K562 (cell line): ENCODE data around the gene DCTN2. TPM values are rescaled to one million over a fixed set of nuclear protein-coding genes. Genes with fewer than 3 reads are reported as not detected.

ENCODE experiments used
- CHD1 ChIP-seq: fragments of 200-600 bp; sonication (generic); IDR thresholded peaks from one replicate; pipeline ENCODE4 v1.6.1; 2012; ENCODE audit warnings: mild to moderate bottlenecking, moderate library complexity, low read length, inconsistent platforms
- ELK3 ChIP-seq: fragments of 450-650 bp; formaldehyde crosslinking; IDR thresholded peaks from 2 replicates; pipeline ENCODE4 v1.4.0; 2020; ENCODE audit warnings: mild to moderate bottlenecking
- FOXM1 ChIP-seq, 2 experiments: fragments of 450-650 bp in 1 of 2; sonication (generic) in 1 of 2; formaldehyde crosslinking in 1 of 2; IDR thresholded peaks; 2 replicates each; pipeline versions ENCODE4 v1.6.1 to v1.9.0; 2017 to 2022; ENCODE audit warnings: low read depth in 2 of 2, mild to moderate bottlenecking in 2 of 2, missing genetic modification reagents in 1 of 2, moderate library complexity in 1 of 2
- FOXO4 ChIP-seq: fragments of 450-650 bp; formaldehyde crosslinking; IDR thresholded peaks from 2 replicates; pipeline ENCODE4 v1.4.0; 2020; ENCODE audit warnings: mild to moderate bottlenecking, moderate library complexity
- PHTF2 ChIP-seq: fragments of 250-450 bp; sonication (Bioruptor Pico); IDR thresholded peaks from 2 replicates; pipeline ENCODE4 v1.5.0; 2021; ENCODE audit warnings: mild to moderate bottlenecking
- RAD51 ChIP-seq: fragments of 450-650 bp; IDR thresholded peaks from 2 replicates; pipeline ENCODE4 v1.7.1; 2016; ENCODE audit warnings: low read depth, mild to moderate bottlenecking, borderline replicate concordance
- SMARCC2 ChIP-seq: fragments of 450-650 bp; IDR thresholded peaks from 2 replicates; pipeline ENCODE4 v1.6.1; 2017; ENCODE audit warnings: antibody characterized with exemption, moderate library complexity, mild to moderate bottlenecking, low read depth
- polyA plus RNA-seq, 8 experiments: library from polyadenylated mRNA; depleted of rRNA in 4 of 8; stranded (reverse) in 5 of 8; unstranded in 3 of 8; fragments of >200 nt; fragmentation: Nextera tagmentation in 2 of 8; fragmentation: Illumina TruSeq in 1 of 8; extraction: Ambion mirVana in 2 of 8; extraction: Trizol in 1 of 8; gene quantifications; 2 replicates each; pipeline versions ENCODE4 v1.2.1 to v1.2.3, GENCODE V29; 2011 to 2014; ENCODE audit warnings: inconsistent platforms in 1 of 8, missing spikeins in 1 of 8
- total RNA-seq, 7 experiments: library from RNA; depleted of rRNA in 6 of 7; stranded (reverse); fragments of >200 nt in 6 of 7; fragmentation: Illumina TruSeq in 2 of 7; extraction: Trizol in 2 of 7; gene quantifications; 2 replicates each; pipeline versions ENCODE4 v1.2.1 to v1.2.3, GENCODE V29; 2011 to 2021; ENCODE audit warnings: low replicate concordance in 1 of 7
- TF ChIP-seq, protein P1 (sequence below), 2 experiments: fragments of 450-650 bp; formaldehyde crosslinking in 1 of 2; IDR thresholded peaks; 2 replicates each; pipeline versions ENCODE4 v1.4.0 to v1.6.1; 2014 to 2020; ENCODE audit warnings: mild to moderate bottlenecking in 2 of 2, borderline replicate concordance in 1 of 2, low read depth in 1 of 2
- TF ChIP-seq, protein P2 (sequence below): fragments of 450-650 bp; IDR thresholded peaks from 2 replicates; pipeline ENCODE4 v1.6.1; 2017; ENCODE audit warnings: antibody characterized with exemption, mild to moderate bottlenecking

DCTN2 gene
- total and polyA plus RNA-seq, 9 of the 15 experiments (the other 6 are each of a cell fraction or from before 2014, with no cell fraction given), result 43.6 to 270 (median 125) TPM

DNA sequence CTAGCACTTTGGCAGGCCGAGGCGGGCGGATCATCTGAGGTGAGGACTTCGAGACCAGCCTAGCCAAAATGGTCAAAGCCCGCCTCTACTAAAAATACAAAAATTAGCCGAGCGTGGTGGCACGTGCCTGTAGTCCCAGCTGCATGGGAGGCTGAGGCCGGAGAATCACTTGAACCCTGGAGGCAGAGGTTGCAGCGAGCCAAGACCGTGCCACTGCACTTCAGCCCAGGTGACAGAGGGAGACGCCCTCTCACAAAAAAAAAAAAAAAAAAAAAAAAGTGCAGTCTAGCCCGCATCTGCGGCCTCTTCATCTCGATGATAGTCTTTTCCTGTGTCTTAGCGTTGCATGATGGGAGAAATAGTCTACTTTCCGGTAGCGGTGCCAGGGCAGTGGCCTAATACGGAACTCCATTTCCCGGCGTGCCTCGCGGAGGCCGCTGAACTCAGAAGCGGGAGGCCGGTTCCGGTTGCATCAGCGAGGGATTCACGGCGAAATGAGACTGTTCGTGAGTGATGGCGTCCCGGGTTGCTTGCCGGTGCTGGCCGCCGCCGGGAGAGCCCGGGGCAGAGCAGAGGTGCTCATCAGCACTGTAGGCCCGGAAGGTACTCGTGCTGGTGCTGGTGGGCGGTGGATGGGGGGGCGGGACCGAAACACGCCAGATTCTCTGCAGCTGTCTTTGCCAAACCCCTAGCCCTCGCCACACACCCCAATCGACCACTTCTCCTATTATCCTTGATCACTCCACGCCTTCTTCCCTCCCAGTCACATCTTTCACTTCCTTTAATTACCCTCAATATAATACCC lies 59.2 kb downstream of the DCTN2 start, which contains the start of gene MARS1 (continued):
- TF ChIP-seq FOXO4 (no peak), CHD1 (no peak), SMARCC2 (no peak), FOXM1 (IDR thresholded peaks at IDR 0.05; ENCODE audit: low read depth) (peak; percentile 9; the same call in 1 of the 2 replicates), FOXM1 (CRISPR knock-in tag; IDR thresholded peaks at IDR 0.05; ENCODE audit: low read depth) (no peak), ELK3 (CRISPR knock-in tag) (no peak), RAD51 (no peak), PHTF2 (no peak)
- TF ChIP-seq, protein P1, sequence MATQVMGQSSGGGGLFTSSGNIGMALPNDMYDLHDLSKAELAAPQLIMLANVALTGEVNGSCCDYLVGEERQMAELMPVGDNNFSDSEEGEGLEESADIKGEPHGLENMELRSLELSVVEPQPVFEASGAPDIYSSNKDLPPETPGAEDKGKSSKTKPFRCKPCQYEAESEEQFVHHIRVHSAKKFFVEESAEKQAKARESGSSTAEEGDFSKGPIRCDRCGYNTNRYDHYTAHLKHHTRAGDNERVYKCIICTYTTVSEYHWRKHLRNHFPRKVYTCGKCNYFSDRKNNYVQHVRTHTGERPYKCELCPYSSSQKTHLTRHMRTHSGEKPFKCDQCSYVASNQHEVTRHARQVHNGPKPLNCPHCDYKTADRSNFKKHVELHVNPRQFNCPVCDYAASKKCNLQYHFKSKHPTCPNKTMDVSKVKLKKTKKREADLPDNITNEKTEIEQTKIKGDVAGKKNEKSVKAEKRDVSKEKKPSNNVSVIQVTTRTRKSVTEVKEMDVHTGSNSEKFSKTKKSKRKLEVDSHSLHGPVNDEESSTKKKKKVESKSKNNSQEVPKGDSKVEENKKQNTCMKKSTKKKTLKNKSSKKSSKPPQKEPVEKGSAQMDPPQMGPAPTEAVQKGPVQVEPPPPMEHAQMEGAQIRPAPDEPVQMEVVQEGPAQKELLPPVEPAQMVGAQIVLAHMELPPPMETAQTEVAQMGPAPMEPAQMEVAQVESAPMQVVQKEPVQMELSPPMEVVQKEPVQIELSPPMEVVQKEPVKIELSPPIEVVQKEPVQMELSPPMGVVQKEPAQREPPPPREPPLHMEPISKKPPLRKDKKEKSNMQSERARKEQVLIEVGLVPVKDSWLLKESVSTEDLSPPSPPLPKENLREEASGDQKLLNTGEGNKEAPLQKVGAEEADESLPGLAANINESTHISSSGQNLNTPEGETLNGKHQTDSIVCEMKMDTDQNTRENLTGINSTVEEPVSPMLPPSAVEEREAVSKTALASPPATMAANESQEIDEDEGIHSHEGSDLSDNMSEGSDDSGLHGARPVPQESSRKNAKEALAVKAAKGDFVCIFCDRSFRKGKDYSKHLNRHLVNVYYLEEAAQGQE (IDR thresholded peaks at IDR 0.05; ENCODE audit: borderline replicate concordance), result no peak
- TF ChIP-seq, protein P1 (CRISPR knock-in tag; IDR thresholded peaks at IDR 0.05; ENCODE audit: low read depth), result 0 out of 2 replicates have a peak, but pooled peaks have one; percentile 20
- TF ChIP-seq, protein P2, sequence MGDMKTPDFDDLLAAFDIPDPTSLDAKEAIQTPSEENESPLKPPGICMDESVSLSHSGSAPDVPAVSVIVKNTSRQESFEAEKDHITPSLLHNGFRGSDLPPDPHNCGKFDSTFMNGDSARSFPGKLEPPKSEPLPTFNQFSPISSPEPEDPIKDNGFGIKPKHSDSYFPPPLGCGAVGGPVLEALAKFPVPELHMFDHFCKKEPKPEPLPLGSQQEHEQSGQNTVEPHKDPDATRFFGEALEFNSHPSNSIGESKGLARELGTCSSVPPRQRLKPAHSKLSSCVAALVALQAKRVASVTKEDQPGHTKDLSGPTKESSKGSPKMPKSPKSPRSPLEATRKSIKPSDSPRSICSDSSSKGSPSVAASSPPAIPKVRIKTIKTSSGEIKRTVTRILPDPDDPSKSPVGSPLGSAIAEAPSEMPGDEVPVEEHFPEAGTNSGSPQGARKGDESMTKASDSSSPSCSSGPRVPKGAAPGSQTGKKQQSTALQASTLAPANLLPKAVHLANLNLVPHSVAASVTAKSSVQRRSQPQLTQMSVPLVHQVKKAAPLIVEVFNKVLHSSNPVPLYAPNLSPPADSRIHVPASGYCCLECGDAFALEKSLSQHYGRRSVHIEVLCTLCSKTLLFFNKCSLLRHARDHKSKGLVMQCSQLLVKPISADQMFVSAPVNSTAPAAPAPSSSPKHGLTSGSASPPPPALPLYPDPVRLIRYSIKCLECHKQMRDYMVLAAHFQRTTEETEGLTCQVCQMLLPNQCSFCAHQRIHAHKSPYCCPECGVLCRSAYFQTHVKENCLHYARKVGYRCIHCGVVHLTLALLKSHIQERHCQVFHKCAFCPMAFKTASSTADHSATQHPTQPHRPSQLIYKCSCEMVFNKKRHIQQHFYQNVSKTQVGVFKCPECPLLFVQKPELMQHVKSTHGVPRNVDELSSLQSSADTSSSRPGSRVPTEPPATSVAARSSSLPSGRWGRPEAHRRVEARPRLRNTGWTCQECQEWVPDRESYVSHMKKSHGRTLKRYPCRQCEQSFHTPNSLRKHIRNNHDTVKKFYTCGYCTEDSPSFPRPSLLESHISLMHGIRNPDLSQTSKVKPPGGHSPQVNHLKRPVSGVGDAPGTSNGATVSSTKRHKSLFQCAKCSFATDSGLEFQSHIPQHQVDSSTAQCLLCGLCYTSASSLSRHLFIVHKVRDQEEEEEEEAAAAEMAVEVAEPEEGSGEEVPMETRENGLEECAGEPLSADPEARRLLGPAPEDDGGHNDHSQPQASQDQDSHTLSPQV, result 0 out of 2 replicates have a peak, but pooled peaks have one; percentile 53
